ENCODE measurements around the gene MRTO4.

Gene MRTO4

GRCh38 chr1:19251305-19252196 lies at the start of gene MRTO4, which contains the start of gene EMC1 (continued):
- TF ChIP-seq PRDM2 (tag by site-specific recombination; IDR thresholded peaks at IDR 0.05; ENCODE audit: borderline replicate concordance) (no peak), ZNF843 (tag by site-specific recombination; IDR thresholded peaks at IDR 0.05) (peak; percentile 74), ZNF555 (tag by site-specific recombination; conservative IDR thresholded peaks at IDR 0.05) (no peak), ZNF621 (tag by site-specific recombination; IDR thresholded peaks at IDR 0.05) (no peak), REPIN1 (tag by site-specific recombination; IDR thresholded peaks at IDR 0.05; ENCODE audit: low read depth) (0 out of 2 replicates have a peak, but pooled peaks have one; percentile 69), AEBP2 (tag by site-specific recombination; IDR thresholded peaks at IDR 0.05; ENCODE audit: borderline replicate concordance) (no peak), ZIC2 (tag by site-specific recombination; IDR thresholded peaks at IDR 0.05) (peak; percentile 68), ZNF623 (tag by site-specific recombination; IDR thresholded peaks at IDR 0.05) (0 out of 2 replicates have a peak, but pooled peaks have one; percentile 9), ZNF10 (tag by site-specific recombination; IDR thresholded peaks at IDR 0.05) (no peak), PATZ1 (tag by site-specific recombination; IDR thresholded peaks at IDR 0.05) (peak; percentile 52; the same call in 1 of the 2 replicates), KLF7 (tag by site-specific recombination; IDR thresholded peaks at IDR 0.05; ENCODE audit: borderline replicate concordance) (peak; percentile 77), ZBTB7A (tag by site-specific recombination; IDR thresholded peaks at IDR 0.05; ENCODE audit: low read depth) (peak; percentile 77; the same call in 1 of the 2 replicates), SP2 (tag by site-specific recombination; IDR thresholded peaks at IDR 0.05) (peak; percentile 83), ZNF610 (tag by site-specific recombination; IDR thresholded peaks at IDR 0.05; ENCODE audit: borderline replicate concordance) (peak; percentile 74), IKZF3 (tag by site-specific recombination; IDR thresholded peaks at IDR 0.05) (peak; percentile 66), ZBTB17 (tag by site-specific recombination; IDR thresholded peaks at IDR 0.05) (peak; percentile 93), ZNF341 (tag by site-specific recombination; IDR thresholded peaks at IDR 0.05; ENCODE audit: low read depth) (no peak), ZNF530 (tag by site-specific recombination; IDR thresholded peaks at IDR 0.05; ENCODE audit: low read depth) (no peak), HIC1 (tag by site-specific recombination; IDR thresholded peaks at IDR 0.05) (no peak), ZNF354C (tag by site-specific recombination; IDR thresholded peaks at IDR 0.05; ENCODE audit: borderline replicate concordance, low read depth) (no peak), SCRT1 (tag by site-specific recombination; IDR thresholded peaks at IDR 0.05; ENCODE audit: borderline replicate concordance) (no peak), ZNF629 (tag by site-specific recombination; IDR thresholded peaks at IDR 0.05) (peak; percentile 77), ZNF513 (tag by site-specific recombination; IDR thresholded peaks at IDR 0.05) (no peak), ZFP37 (tag by site-specific recombination; IDR thresholded peaks at IDR 0.05) (no peak), ZNF391 (tag by site-specific recombination; IDR thresholded peaks at IDR 0.05; ENCODE audit: borderline replicate concordance, low read depth) (peak; percentile 79; the same call in 1 of the 2 replicates), RBAK (tag by site-specific recombination; IDR thresholded peaks at IDR 0.05) (no peak)

Data from HEK293 (cell line).